HG02588 (cell line): ENCODE measurements around the gene APEX1.
"Not testable (repeated sequence)": the region's sequence is repeated elsewhere in the genome, so short reads cannot be mapped to it uniquely, and the experiment has no call there.

Experiments
- ATAC-seq: cut with Tn5 transposase; IDR thresholded peaks from one replicate; pipeline ENCODE4 v1.9.1; 2021; ENCODE audit warnings: mild to moderate bottlenecking, moderate library complexity; ENCODE audit not compliant: unreplicated experiment

Gene APEX1

DNA sequence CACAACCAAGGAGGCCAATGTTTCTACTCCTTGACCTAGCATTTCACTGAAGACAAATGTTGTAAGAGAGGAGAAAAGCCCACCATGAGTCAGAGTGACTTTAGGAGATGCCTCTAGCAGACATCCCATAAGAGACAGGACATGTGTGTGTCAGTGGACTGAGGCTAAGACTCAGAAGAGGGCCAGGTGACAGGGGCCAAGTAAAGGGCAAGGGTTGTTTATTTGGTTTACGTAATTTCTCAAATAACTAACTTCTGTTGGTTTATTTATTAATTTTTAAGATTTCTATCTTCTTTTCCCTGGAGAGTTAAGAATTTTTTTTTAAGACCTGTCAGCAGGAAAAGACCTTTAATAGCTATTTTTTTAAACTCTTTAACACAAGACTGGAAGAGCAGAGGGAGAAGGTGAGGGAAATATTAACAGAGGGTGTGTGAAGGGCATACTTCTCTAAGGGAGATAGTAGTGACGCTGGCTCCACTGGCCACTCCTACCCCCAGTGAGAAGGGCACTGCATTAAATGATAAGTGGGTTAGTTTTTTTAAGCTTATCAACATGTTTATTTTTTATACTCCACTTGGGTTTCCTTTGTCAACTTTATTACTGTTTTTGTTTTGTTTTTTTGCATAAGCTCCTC, 17.6 kb downstream of the APEX1 start:
- no peak for ATAC-seq

DNA sequence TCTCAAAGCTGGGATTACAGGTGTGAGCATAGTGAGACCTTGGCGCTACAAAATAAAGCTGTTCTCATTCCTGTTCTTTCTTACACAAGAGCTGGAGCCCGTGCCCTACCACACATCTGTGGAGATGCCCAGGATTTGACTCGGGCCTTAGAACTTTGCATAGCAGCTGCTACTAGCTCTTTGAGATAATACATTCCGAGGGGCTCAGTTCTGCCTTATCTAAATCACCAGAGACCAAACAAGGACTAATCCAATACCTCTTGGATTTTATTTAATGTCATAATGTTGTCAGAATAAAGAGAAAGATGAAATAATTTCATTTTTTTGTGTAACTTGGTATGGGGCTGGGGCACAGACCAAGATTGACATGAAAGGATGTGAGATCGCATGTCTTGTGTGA, 21.8 kb downstream of the APEX1 start:
- no peak for ATAC-seq

DNA sequence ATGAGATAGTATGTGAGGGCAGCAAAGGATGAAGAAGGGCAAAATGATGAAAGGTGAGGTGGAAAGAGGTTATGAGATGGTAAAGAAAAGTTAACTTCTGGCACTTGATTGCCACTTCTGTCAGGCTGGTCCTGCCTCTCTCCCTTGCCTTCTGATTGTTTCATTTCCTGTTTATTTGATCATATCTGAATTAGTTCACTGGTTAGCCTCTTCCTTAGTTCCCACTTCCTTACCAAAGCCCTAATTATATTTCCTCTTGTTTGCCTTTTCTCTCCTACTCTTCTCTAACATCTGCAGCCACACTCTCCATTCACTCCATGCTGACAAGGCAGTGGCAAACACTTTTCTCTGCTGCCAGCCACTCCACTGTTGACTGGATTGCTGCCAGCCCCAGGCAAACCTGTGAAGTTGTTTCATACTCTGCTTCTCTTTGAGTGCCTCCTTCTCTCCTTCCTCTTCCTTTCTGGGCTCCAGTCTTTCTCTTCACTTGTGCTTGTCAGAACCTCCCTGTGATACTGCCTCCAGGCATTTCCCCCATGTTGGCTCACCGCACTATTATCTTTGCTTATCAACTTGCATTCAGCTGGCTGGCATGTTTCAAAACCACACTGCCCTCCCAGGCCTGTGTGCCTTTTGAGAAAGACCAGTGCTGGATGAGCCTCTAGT, 22.3 kb downstream of the APEX1 start:
- ATAC-seq = no peak

DNA sequence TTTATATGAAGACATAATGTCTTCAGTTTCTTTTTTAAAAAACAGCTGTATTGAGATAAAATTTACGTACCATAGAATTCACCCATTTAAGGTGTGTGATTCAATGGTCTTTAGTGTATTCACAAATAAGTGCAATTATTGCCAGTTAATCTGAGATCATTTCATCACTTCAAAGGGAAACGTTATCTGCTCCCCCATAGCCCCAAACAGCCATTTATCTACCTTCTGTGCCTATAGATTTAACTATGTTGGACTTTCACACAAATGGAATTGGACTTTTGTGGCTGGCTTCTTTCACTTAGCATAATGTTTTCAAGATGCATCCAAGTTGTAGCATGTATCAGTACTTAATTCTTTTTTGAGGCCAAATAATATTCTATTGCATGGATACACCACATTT, 23.9 kb downstream of the APEX1 start:
- no peak for ATAC-seq

DNA sequence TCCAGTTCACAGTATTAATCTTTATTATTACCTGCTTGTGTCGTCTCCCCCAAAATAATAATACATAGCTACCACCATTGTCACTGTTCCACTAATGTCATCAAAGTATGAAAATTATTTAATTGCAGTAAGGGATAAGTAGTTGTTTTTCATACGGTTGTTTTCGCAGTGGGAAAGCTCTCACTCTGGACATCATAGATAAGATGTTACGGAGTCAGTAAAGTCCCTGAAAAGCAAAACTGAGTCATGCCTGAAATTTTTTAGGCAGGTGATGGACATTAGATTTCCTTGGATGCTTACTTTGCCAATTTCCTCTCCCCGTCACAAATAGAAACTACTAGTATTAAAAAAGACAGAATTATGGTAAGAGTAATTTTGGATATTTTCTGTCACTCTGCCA, 27.4 kb downstream of the APEX1 start:
- no peak for ATAC-seq

DNA sequence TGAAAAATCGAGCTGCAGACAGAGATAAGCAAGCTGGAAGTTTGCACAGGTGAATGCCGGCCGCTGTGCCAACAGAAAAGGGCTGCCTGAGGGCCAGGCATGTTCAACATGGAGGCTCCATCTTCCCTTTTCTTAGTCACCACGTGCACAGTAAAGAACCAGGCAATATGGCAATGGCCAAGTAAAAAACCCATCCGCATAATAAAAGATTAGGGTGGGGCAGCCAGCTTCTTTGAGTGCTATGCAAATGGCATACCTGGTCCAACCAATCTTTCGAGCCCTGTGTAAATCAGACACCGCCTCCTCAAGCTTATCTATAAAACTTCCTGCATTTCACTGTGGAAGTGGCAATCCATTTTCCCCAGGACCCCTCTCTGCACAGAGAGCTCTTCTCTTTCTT, 30.9 kb downstream of the APEX1 start:
- ATAC-seq = no peak

DNA sequence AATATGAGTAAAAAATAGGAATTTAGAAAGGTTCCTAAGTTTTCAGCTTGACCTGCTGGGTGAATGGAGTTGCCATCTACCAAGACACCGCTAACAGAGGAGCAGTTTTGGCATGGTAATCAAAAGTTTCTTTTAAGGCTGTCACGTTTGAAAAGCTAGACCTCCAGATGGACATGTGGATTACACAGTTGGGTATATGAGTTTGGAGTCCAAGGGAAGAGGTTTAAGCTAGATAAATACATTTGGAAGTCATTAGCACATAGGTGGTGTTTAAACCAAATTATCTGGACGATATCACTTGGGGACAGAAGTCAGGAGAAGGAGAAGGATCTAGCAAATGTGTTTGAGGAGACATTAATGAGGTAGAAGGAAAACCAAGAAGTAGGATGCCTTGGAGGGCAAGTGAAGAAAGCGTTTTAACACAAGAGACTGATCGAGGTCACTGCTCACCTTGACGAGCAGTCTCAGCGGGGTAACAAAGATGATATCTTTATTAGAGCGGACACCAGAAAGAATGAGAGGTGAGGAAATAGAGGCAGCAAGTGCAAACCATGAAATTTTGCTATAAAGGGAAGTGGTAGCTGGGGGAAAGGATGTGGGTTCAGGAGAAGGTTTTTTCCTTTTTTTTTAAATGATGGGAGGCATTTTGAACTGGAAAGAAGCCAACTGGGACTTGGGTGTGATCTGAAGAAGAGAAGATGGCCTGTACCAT, 31.8 kb downstream of the APEX1 start:
- no peak for ATAC-seq

DNA sequence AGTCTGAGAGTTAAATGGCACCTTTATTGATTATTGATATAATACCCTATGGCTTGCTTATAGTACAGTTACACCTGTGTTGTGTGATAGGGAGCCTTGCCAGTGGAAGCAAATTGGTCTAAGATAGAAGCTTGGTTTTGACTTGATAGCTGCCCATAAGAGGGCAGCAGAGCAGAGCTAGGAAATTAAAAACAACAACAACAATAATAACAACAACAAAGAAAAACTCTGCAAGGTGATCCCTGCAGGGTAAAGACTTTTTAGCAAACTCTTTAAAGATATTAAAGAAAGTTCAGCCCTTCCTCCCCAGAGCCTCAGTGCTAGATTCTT, 32.3 kb downstream of the APEX1 start:
- no peak for ATAC-seq

DNA sequence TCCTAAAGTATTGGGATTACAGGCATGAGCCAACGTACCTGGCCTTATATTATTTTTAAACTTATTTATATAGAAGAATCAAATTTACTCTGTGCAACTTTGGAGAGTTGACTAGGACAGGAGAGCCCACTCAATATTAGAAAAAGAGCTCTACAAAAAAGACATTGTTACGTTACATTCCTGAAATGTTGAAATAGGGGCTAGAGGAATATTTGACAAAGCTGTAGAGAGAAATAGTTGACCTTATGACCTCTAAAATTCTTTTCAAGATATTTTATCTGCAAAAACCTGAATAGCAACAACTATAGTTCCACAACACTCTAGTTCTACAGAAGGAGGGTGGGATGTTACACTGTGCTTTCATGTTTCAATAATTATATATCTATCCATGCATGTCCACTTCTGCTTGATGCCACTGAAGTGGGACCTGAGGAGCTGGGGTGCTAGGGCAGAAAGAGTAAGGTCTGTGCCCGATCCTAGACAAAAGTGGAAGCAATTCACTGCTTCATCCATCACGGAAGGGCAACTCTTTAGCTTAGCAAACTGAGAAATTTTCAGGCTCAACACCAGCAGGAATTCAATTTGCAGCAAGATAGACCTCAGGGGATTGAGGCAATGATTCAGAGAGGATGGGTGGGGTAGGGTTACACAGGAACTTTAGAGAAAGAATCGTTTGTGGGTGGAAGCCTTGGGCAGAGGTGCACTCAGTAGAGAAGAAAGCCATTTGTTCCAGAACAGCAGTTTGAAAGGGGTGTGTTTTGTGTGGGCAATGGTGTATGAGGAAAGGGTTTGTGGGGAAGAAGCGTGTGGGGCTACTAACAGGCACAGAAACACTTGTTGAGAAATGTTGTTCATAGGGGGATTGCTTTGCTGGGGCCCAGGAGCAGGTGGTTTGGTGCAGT, 34.3 kb downstream of the APEX1 start:
- peak; percentile 34 for ATAC-seq

DNA sequence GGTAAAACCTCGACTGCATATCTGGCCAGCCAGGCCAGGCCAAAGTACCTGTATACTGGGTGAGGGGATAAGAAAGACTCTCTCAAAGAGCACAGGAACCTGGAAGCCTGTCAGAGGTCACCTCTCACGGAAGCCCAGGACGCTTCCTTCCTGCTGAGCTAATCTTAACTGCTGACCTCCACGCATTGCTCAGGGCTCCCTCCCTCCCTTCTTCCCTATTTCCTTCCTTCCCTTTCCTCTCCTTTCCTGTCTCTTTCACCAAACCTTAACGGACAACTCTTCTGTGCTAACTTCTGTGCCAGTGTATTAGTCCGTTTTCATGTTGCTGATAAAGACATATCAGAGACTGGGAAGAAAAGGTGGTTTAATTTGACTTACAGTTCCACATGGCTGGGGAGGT, 35.5 kb downstream of the APEX1 start:
- no peak for ATAC-seq

DNA sequence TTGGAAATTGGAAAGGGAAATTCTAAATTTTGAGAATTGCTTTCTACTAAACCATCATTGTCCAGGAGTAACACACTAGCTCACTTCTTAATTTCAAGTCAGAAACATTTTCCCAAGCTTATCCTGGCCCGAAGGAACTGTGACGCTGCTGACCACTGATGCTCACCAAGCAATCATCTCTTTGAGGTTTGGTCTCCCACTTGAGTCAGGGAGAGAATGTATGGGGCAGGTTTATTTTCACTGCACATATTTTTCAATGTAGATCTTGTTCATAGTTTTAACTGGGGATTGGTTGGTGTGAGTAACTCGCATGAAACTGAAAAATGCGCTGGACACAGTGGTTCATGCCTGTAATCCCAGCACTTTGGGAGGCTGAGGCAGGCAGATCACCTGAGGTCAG, 37.5 kb downstream of the APEX1 start:
- no peak for ATAC-seq

DNA sequence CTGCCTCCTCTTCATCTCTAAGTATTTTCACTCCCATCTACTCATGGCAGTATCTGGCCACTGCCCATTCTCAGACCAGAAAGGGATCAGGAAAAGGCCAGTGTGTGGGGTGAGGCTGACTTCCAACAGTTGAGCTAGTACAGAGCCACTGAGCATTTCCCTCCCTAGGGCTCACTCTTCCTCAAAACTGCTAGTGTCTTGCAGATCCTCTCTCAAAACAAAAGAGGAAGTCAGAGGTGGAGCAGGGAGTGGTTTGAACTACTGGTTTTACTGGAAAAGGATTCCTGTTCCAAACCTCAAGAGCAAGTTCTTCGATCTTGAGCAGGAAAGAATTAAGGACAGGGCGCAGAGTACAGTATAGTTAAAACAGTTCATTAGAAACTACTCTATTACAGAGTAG, 38.6 kb downstream of the APEX1 start:
- no peak for ATAC-seq

DNA sequence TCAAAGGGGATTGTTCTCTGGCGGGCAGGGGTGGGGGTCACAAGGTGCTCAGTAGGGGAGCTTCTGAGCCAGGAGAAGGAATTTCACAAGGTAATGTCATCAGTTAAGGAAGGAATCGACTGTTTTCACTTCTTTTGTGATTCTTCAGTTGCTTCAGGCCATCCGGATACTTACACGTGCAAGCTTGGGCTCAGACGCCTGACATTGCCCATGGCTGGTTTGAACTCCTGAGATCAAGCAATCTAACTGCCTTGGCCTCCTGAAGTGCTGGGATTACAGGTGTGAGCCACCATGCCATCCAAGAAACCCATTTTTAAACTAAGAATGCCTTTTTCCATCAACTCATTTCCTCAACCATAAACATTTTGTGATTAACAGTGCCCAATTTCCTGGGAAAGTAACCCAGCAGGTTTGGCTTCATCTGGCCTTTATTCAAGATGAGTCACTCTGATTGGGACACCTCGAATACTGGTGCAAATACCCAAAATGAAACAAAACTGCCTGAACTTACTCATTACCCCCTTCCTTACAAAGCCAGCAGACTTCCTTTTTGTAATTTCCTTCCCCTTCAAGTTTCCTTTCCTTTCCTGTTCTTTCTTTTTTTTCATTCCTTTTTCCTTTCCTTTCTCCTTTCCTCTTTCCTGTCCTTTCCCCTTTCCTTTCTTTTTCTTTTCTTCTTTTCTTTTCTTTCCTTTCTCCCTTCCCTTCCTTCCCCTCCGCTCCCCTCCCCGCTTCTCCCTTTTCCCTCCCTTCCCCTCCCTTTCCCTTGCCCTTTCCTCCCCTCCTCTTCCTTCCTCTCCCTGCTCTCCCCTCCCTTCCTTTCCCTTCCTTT, 40.1 kb downstream of the APEX1 start:
- ATAC-seq = no peak

DNA sequence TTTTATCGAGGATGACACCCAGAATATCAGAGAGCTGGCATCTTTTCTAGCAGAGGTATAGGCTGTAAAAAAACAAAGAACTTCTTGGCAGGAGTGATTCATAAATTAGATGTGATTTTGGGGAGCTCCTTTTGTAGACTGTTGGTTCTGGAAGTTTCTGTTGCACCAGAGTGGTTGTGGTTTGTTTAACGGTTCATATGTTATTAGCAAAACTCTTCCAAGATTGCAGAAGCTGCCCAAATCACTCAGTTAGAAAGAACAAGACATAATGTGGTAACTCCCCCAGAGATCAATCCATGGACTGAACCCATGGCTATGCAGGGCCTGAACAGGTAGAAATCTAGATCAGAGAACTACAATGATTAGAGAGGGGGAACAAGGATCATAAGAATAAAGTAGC, 43.6 kb downstream of the APEX1 start:
- ATAC-seq = no peak

DNA sequence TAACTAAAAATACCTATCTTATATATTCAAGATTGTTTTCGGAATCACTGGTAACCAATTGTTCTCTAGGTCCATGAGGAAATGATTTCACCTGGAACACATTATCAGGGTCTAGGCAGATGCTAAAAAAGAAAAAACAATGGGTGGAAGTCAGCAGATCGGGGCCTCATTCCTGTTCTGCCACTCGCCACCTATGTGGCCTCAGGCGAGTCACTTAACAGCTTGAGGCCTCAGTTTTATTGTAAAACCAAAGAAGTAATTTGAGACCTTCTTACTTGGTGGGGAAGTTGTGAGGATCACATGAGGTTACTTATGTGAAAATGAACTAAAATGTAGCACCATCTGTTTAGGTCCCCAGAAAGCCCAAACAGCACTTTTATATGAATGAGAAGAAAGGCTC, 44.1 kb downstream of the APEX1 start:
- ATAC-seq = no peak

DNA sequence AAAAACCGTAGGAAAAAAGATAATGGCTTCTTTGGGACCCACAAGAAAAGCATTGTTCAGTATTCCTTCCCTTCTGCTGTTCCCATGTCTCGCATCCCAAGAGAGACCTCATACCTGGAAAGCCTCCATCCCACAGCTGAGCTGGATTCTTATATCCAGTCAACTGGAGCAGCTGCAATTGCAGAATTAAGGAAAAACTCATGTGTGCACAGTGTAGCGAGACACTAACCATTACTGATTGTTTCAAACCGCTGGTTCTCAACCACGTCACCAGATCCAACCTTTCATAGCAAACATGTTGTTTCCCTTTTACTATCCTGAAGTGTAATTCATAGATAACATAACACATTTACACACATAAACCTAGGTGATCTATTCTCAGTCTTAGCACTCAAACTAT, 44.9 kb downstream of the APEX1 start:
- no peak for ATAC-seq

DNA sequence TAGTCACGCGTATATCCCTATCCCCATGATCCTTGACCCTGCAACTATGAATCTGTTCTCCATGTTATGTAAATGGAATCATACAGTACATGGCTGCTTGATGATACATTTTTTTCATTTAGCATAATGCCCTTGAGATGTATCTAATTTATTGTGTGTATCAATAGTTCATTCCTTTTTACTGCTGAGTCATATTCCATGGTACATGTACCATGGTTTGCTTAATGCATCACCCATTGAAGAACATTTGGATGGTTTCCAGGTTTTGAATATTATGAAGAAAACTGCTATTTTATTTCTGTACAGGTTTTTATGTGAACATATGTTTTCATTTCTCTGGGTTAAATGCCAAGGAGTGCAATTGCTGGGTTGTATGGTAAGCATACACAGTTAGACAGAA, 46.3 kb downstream of the APEX1 start:
- no peak for ATAC-seq

DNA sequence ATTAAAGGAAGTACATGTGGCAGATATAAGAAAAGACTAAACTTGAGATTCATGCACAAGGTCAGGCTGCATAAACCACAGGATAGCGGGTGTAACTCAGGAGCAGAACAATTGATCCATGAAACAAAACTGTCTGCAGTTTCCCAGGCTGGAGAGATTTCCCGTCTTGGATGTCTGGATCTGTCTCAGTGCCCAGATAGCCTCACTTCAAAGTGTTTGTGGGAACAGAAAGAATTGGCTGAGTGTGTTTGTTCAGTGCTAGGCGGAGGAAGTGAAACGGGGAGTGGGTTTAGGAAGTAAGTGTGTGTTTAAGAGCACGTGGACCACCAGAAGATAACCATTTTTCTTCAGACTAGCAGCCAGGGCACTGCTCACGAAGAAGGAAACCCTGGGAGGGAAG, 48.9 kb downstream of the APEX1 start:
- no peak for ATAC-seq

DNA sequence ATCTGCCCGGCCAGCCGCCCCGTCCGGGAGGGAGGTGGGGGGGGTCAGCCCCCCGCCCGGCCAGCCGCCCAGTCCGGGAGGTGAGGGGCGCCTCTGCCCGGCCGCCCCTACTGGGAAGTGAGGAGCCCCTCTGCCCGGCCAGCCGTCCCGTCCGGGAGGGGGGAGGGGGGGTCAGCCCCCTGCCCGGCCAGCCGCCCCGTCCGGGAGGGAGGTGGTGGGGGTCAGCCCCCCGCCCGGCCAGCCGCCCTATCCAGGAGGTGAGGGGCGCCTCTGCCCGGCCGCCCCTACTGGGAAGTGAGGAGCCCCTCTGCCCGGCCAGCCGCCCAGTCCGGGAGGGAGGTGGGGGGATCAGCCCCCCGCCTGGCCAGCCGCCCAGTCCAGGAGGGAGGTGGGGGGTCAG, 51.2 kb downstream of the APEX1 start:
- ATAC-seq = not testable (repeated sequence)

DNA sequence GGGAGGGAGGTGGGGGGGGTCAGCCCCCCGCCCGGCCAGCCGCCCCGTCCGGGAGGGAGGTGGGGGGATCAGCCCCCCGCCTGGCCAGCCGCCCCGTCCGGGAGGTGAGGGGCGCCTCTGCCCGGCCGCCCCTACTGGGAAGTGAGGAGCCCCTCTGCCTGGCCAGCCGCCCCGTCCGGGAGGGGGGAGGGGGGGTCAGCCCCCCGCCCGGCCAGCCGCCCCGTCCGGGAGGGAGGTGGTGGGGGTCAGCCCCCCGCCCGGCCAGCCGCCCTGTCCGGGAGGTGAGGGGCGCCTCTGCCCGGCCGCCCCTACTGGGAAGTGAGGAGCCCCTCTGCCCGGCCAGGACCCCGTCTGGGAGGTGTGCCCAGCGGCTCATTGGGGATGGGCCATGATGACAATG, 51.7 kb downstream of the APEX1 start:
- ATAC-seq = not testable (repeated sequence)
